Measurements from ENCODE around the gene PATJ.
"Not testable (repeated sequence)": the region's sequence is repeated elsewhere in the genome, so short reads cannot be mapped to it uniquely, and the experiment has no call there.

PATJ gene

GRCh38 chr1:62109124-62109523 lies 366.8 kb downstream of the PATJ start:
- no peak for DNase-seq

GRCh38 chr1:62110198-62110817 lies 368.0 kb downstream of the PATJ start:
- DNase-seq, result no peak

- DNase-seq, result no peak
Measured at GRCh38 chr1:62111084-62111483, 368.8 kb downstream of the PATJ start.

GRCh38 chr1:62113507-62113906 lies 371.2 kb downstream of the PATJ start:
- DNase-seq, result no peak

GRCh38 chr1:62117018-62117750 lies 374.9 kb downstream of the PATJ start:
- DNase-seq, result no peak

GRCh38 chr1:62126579-62127290 lies 384.5 kb downstream of the PATJ start:
- no peak for DNase-seq

- no peak for DNase-seq
Measured at GRCh38 chr1:62128745-62129144, 386.5 kb downstream of the PATJ start.

- peak; percentile 23 for DNase-seq
Measured at GRCh38 chr1:62131093-62131725, 388.9 kb downstream of the PATJ start.

- no peak for DNase-seq
Measured at GRCh38 chr1:62138029-62138428, 395.7 kb downstream of the PATJ start.

GRCh38 chr1:62139410-62139809 lies 397.1 kb downstream of the PATJ start:
- DNase-seq, result no peak

- DNase-seq, result no peak
Measured at GRCh38 chr1:62140666-62141065, 398.4 kb downstream of the PATJ start.

- DNase-seq, result no peak
Measured at GRCh38 chr1:62142496-62142895, 400.2 kb downstream of the PATJ start.

- peak; percentile 22 for DNase-seq
Measured at GRCh38 chr1:62144238-62144831, 402.1 kb downstream of the PATJ start.

- DNase-seq, result no peak
Measured at GRCh38 chr1:62159940-62160348, 417.7 kb downstream of the PATJ start.

- no peak for DNase-seq
Measured at GRCh38 chr1:62161711-62162110, 419.4 kb downstream of the PATJ start.

GRCh38 chr1:62170380-62170779 lies 428.1 kb downstream of the PATJ start:
- DNase-seq, result not testable (repeated sequence)

GRCh38 chr1:62175568-62176179 lies 433.4 kb downstream of the PATJ start:
- peak; percentile 45 for DNase-seq

- DNase-seq, result no peak
Measured at GRCh38 chr1:62176597-62177312, 434.5 kb downstream of the PATJ start.

- no peak for DNase-seq
Measured at GRCh38 chr1:62177621-62178020, 435.3 kb downstream of the PATJ start.

GRCh38 chr1:62178372-62178771 lies 436.1 kb downstream of the PATJ start:
- no peak for DNase-seq

GRCh38 chr1:62180054-62180453 lies 437.8 kb downstream of the PATJ start:
- DNase-seq, result not testable (repeated sequence)

- no peak for DNase-seq
Measured at GRCh38 chr1:62180639-62181038, 438.4 kb downstream of the PATJ start.
